GM18907 (cell line): Measurements from ENCODE around the gene E2F4.
A peak's percentile ranks its signal among the peaks of the same experiment; 100 is the strongest.

Experiments used
- ATAC-seq: cut with Tn5 transposase; IDR thresholded peaks from one replicate; pipeline ENCODE4 v1.9.1; 2021; ENCODE audit warnings: mild to moderate bottlenecking, moderate library complexity; ENCODE audit not compliant: unreplicated experiment

Gene E2F4, protein sequence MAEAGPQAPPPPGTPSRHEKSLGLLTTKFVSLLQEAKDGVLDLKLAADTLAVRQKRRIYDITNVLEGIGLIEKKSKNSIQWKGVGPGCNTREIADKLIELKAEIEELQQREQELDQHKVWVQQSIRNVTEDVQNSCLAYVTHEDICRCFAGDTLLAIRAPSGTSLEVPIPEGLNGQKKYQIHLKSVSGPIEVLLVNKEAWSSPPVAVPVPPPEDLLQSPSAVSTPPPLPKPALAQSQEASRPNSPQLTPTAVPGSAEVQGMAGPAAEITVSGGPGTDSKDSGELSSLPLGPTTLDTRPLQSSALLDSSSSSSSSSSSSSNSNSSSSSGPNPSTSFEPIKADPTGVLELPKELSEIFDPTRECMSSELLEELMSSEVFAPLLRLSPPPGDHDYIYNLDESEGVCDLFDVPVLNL

GRCh38 chr16:67191995-67192681 is at the start of gene E2F4:
E2F4 (plus strand) TSS chr16:67192155; CDS start chr16:67192228, 73 bp downstream.
- peak; percentile 84 for ATAC-seq

DNA sequence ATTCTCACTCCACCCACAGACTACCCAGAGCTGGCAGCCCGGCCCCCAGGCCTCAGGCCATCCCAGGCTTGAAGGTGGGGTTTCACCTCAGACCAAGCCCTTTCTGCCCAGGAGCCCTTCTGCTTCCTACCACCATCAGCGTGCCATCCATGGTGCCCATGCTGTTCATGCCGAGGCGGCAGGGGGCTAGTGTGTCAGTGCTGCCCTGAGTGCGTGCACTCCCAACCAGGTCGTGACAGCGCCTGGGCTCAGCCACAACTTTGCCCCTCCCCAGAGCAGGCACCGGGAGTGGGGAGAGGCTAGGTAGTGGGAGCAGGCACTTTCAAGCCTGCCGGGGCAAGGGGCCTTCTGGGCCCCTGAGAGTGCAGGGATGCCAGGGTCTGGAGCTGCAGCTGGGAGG is 49.6 kb upstream of the E2F4 start:
- ATAC-seq: no peak

DNA sequence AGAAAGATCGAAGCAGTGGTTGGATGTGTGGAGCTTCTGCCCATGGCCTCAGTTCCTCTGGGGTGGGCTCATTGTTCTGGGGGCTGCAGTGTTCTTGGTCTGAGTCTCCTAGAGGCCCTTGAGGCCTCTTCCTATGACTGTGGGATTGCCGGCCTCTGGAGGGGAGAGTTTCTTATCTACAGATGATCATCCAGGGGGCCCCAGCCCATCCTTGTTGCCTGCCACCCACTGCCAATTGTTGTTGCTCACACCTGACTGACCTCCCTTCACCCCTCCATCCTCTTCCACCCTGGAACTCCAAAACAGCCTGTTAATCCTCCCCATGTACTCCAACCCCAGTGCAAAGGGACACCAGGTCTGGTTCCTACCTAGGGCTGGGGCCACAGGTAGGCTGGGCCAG is 47.0 kb upstream of the E2F4 start:
- no peak for ATAC-seq

- no peak for ATAC-seq
These were observed 46.2 kb upstream of the E2F4 start for GRCh38 chr16:67145746-67146145.

- ATAC-seq: no peak
These were observed 45.2 kb upstream of the E2F4 start for GRCh38 chr16:67146523-67147357.

- no peak for ATAC-seq
These were observed 44.4 kb upstream of the E2F4 start for GRCh38 chr16:67147437-67148140.

- ATAC-seq: no peak
These were observed 43.7 kb upstream of the E2F4 start for GRCh38 chr16:67148221-67148620.

DNA sequence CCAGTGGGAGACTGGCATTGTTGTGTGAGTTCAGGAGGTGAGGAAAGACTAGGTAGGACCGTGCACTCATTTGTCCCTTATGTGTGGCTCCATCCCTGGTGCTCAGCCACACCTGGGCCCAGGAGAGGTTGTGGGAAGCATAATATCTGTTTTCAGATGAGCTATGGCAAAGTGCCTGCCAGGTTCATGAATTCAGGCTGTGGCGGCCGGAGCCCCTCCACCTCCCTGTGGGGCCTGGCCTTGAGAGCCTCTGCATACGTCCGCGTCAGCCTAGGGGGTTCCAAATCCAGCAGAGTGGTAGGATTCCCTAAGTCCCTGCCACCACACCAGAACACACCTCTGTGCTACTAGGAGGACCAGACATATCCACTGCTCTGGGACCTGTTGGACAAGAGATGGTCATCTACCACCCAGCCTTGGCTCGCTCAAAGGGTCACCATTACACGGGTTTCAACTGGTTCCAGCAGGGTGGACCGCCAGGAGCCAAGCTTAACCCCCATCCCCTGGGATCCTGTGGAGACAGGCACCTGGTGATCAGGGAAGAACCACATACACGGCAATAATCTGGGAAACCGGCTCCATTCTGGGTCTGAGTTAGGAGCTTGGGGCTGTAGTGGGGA is 43.2 kb upstream of the E2F4 start:
- ATAC-seq: no peak

DNA sequence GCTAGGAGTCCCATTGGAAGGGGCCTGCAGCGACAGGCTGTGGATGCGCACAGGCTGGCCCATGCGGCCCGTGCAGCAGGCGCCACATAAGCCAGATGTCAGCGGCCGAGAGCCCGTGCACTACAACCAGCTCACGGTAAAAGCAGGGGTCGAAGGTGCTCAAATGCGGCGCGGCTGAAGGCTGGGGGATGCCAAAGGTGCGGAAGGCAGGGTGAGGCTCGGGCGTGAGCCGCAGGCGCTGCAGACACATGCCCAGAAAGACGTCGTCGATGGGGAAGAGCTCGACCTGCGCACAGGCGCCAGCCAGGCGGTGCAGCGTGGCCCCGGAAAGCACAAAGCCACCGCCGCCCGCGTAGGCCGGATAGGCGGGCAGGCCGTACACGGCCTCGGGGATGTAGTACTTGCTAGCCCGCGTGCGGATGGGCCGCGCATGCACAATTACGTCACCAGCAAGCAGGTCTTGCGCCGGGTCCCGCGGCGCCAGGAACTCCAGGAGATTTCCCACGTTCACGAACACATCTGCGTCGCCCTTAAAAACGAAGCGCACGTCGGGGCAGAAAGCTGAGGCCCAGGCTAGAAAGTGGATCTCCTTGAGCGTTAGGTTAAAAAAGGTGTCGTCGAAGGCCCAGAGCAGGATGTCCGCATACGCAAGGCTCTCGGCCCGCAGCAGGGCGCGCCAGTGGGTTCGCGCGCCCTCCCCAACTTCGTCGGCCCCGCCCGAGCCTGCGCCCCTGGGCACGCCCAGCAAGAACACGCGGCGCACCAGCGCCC is 42.5 kb upstream of the E2F4 start:
- ATAC-seq: no peak

DNA sequence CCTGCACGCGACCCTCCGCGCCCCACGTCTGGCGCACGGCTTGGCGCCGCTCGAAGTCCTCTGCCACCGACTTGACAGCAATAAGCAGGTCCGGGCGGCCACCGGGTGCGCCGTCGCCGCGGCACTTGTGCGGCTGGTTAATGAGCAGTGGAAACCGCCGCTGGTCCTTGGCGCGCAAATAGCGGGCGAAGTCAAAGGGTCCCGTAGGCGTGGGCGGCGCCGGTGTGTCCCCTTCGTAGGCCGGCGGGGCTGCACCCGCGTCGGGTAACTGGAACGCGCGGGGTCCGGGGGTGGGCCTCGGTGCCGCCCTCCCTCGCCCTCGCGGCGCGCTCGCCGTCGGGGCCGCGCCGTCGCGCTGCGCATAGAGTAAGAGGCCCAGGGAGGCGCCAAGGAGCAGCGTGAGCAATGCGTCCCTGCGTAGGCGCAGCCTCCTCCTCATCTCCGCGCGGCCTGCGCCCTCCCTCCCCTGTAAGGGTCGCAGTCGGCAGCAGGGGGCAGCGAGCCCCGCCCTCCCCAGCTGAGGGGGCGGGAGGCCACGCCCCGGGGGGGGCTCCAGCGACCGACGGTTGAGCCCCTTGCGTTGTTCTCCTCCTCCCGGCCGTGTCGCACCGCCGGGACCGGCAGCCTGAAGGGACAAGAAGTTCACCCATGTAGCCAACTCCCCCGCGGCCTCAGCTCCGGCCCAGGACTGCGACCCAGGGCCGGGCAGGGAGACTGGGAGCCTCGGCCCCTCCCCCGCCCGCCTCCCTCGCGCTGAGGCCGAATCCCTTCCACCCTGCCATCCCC is 41.7 kb upstream of the E2F4 start:
- peak; percentile 51 for ATAC-seq

GRCh38 chr16:67150833-67151396 is 41.0 kb upstream of the E2F4 start, which contains the start of gene B3GNT9:
B3GNT9 (minus strand) TSS chr16:67150998; CDS start chr16:67150485, 513 bp downstream.
- ATAC-seq: peak; percentile 63

- ATAC-seq: no peak
These were observed 40.4 kb upstream of the E2F4 start for GRCh38 chr16:67151431-67152097.

DNA sequence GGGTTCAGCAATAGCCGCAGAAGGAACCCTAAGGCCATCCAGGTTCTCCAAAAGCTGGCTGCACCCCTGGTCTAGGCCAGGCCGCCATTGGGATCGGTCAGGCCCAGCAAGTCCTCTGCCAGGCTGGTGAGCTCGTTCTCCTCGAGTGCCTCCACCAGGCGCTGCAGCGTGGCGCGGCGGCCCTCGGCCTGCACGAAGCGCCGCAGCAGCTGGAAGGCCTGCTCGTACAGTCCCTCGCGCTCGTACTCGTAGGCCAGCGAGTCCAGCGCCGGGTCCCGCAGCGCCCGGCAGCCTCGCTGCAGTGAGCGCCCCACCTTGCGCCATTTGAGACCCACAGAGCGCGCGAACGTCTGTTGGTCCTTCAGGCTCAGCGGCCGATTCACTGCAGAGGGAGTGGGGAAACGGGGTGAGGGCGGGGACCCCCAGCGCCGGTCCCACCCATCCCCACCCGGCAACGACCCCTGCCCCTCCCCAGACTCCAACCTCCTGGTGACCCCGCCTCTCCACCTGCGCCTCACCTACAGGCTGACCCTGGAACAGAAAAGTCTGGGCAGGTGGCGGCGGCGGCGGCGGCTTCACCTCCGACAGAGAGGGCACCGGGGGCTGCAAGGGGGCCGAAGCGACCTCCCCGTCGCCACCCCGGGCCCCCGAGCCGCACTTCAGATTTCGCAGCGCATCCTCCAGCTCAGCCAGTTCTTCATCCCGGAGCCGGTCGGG is 37.2 kb upstream of the E2F4 start:
- ATAC-seq: no peak

DNA sequence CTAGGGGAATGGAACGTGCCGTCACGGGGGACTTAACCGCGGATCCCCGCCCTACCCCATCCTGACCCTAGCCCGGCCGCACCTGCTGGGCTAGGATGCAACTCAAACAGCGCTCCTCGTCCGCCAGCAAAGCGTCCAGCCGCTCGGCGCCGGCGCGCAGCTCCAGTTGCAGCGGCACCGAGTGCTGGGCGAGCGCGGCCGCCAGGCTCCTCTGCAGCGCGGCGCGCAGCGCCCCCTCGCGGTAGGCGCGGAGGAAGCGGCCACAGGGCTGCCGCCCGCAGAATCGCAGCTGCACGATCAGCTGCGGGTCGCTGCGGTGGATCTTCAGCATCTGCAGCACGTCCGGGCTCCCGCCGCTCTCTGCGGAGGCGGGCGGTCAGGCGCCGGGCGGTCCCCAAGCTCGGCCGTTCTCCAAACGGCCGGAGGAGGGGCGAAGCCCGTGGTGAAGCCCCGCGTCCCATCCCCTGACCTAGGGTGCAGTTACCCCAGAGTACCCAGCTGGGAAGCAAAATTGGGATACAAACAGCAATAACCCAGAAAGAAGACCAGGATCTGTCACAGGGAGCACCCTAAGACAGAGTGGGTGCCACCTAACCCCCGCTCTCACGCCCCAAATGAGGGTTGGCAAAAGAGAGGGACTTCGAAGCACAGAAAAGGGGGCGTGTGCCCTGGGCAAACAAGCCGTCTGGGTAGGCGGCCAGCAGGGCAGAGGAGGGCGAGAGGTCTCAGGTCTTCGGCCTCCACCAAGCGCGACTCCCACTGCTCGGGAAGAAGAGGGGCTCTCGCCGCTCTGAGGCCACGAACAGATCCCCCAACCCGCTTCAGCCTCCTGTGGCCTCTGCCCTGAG is 36.4 kb upstream of the E2F4 start:
- peak; percentile 22 for ATAC-seq

GRCh38 chr16:67156143-67156844 is 35.7 kb upstream of the E2F4 start:
- ATAC-seq: no peak
